A204.1 (cell line): ENCODE results near the gene ARHGAP26.

Experiments used
- FAIRE-seq: peaks from 2 replicates; lab custom pipeline; 2012; peaks lifted over from hg19 to GRCh38; lab: Jason Lieb, UNC

The ARHGAP26 gene

GRCh38 chr5:143145243-143146160 lies 375.3 kb downstream of the ARHGAP26 start:
- no peak for FAIRE-seq

GRCh38 chr5:143146161-143146560 lies 376.0 kb downstream of the ARHGAP26 start:
- FAIRE-seq: no peak

- no peak for FAIRE-seq
Measured at GRCh38 chr5:143147383-143147782, 377.2 kb downstream of the ARHGAP26 start.

GRCh38 chr5:143147902-143148301 lies 377.7 kb downstream of the ARHGAP26 start:
- FAIRE-seq: no peak

- FAIRE-seq: no peak
Measured at GRCh38 chr5:143148771-143149170, 378.6 kb downstream of the ARHGAP26 start.

GRCh38 chr5:143149759-143150158 lies 379.6 kb downstream of the ARHGAP26 start:
- FAIRE-seq: no peak

- no peak for FAIRE-seq
Measured at GRCh38 chr5:143151056-143151700, 381.0 kb downstream of the ARHGAP26 start.

GRCh38 chr5:143152445-143152844 lies 382.3 kb downstream of the ARHGAP26 start:
- no peak for FAIRE-seq

- FAIRE-seq: no peak
Measured at GRCh38 chr5:143153332-143154119, 383.3 kb downstream of the ARHGAP26 start.

GRCh38 chr5:143154510-143155370 lies 384.6 kb downstream of the ARHGAP26 start:
- FAIRE-seq: no peak

- FAIRE-seq: no peak
Measured at GRCh38 chr5:143155455-143155854, 385.3 kb downstream of the ARHGAP26 start.

- FAIRE-seq: no peak
Measured at GRCh38 chr5:143156086-143156485, 385.9 kb downstream of the ARHGAP26 start.

GRCh38 chr5:143156572-143156971 lies 386.4 kb downstream of the ARHGAP26 start:
- no peak for FAIRE-seq

- FAIRE-seq: no peak
Measured at GRCh38 chr5:143159031-143159430, 388.9 kb downstream of the ARHGAP26 start.

GRCh38 chr5:143161885-143162540 lies 391.8 kb downstream of the ARHGAP26 start:
- FAIRE-seq: no peak

- no peak for FAIRE-seq
Measured at GRCh38 chr5:143162810-143163209, 392.6 kb downstream of the ARHGAP26 start.

GRCh38 chr5:143164557-143164956 lies 394.4 kb downstream of the ARHGAP26 start:
- FAIRE-seq: no peak

GRCh38 chr5:143165049-143165880 lies 395.1 kb downstream of the ARHGAP26 start:
- no peak for FAIRE-seq

- FAIRE-seq: no peak
Measured at GRCh38 chr5:143166090-143166489, 395.9 kb downstream of the ARHGAP26 start.
